Ishikawa (cell line): ENCODE data around the gene STX18.
A peak's percentile ranks its signal among the peaks of the same experiment; 100 is the strongest.

ENCODE experiments used
- CEBPB ChIP-seq: IDR thresholded peaks from 2 replicates; pipeline ENCODE4 v1.6.1; 2012
- CREB1 ChIP-seq: IDR thresholded peaks from 2 replicates; pipeline ENCODE4 v1.6.1; 2012; ENCODE audit warnings: low read depth
- EGR1 ChIP-seq: IDR thresholded peaks from 2 replicates; pipeline ENCODE4 v1.6.1; 2012
- EP300 ChIP-seq: IDR thresholded peaks from 2 replicates; pipeline ENCODE4 v1.6.1; 2012; ENCODE audit warnings: borderline replicate concordance
- FOXM1 ChIP-seq: IDR thresholded peaks from 2 replicates; pipeline ENCODE4 v1.6.1; 2012; ENCODE audit warnings: low read depth, borderline replicate concordance
- MAX ChIP-seq: IDR thresholded peaks from 2 replicates; pipeline ENCODE4 v1.6.1; 2012
- NFIC ChIP-seq: IDR thresholded peaks from 2 replicates; pipeline ENCODE4 v1.6.1; 2012
- RAD21 ChIP-seq: IDR thresholded peaks from 2 replicates; pipeline ENCODE4 v1.6.1; 2012; ENCODE audit warnings: low read depth
- TAF1 ChIP-seq: IDR thresholded peaks from 2 replicates; pipeline ENCODE4 v1.6.1; 2012; ENCODE audit warnings: low read depth, mild to moderate bottlenecking
- TCF12 ChIP-seq: IDR thresholded peaks from 2 replicates; pipeline ENCODE4 v1.6.1; 2012; ENCODE audit warnings: low read depth
- TEAD4 ChIP-seq: IDR thresholded peaks from 2 replicates; pipeline ENCODE4 v1.6.1; 2012
- YY1 ChIP-seq: IDR thresholded peaks from 2 replicates; pipeline ENCODE4 v1.6.1; 2012; ENCODE audit warnings: low read depth
- ZBTB7A ChIP-seq: IDR thresholded peaks from 2 replicates; pipeline ENCODE4 v1.6.1; 2012; ENCODE audit warnings: low read depth
- TF ChIP-seq, protein P1 (sequence below): IDR thresholded peaks from 2 replicates; pipeline ENCODE4 v1.6.1; 2012
- TF ChIP-seq, protein P2 (sequence below): IDR thresholded peaks from 2 replicates; pipeline ENCODE4 v1.6.1; 2012; ENCODE audit warnings: low read depth, mild to moderate bottlenecking

The STX18 gene

GRCh38 chr4:4529392-4529791 is 12.5 kb downstream of the STX18 start:
- no peak for TF ChIP-seq ZBTB7A
- TF ChIP-seq, protein P1, sequence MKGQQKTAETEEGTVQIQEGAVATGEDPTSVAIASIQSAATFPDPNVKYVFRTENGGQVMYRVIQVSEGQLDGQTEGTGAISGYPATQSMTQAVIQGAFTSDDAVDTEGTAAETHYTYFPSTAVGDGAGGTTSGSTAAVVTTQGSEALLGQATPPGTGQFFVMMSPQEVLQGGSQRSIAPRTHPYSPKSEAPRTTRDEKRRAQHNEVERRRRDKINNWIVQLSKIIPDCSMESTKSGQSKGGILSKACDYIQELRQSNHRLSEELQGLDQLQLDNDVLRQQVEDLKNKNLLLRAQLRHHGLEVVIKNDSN: no peak
- TF ChIP-seq, protein P2, sequence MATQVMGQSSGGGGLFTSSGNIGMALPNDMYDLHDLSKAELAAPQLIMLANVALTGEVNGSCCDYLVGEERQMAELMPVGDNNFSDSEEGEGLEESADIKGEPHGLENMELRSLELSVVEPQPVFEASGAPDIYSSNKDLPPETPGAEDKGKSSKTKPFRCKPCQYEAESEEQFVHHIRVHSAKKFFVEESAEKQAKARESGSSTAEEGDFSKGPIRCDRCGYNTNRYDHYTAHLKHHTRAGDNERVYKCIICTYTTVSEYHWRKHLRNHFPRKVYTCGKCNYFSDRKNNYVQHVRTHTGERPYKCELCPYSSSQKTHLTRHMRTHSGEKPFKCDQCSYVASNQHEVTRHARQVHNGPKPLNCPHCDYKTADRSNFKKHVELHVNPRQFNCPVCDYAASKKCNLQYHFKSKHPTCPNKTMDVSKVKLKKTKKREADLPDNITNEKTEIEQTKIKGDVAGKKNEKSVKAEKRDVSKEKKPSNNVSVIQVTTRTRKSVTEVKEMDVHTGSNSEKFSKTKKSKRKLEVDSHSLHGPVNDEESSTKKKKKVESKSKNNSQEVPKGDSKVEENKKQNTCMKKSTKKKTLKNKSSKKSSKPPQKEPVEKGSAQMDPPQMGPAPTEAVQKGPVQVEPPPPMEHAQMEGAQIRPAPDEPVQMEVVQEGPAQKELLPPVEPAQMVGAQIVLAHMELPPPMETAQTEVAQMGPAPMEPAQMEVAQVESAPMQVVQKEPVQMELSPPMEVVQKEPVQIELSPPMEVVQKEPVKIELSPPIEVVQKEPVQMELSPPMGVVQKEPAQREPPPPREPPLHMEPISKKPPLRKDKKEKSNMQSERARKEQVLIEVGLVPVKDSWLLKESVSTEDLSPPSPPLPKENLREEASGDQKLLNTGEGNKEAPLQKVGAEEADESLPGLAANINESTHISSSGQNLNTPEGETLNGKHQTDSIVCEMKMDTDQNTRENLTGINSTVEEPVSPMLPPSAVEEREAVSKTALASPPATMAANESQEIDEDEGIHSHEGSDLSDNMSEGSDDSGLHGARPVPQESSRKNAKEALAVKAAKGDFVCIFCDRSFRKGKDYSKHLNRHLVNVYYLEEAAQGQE: no peak
- no peak for TF ChIP-seq NFIC
- no peak for TF ChIP-seq TCF12
- TF ChIP-seq TEAD4: no peak
- no peak for TF ChIP-seq MAX
- TF ChIP-seq RAD21: no peak
- TF ChIP-seq EP300: no peak
- no peak for TF ChIP-seq TAF1
- TF ChIP-seq CREB1: no peak
- no peak for TF ChIP-seq CEBPB
- no peak for TF ChIP-seq FOXM1
- TF ChIP-seq YY1: no peak
- no peak for TF ChIP-seq EGR1

DNA sequence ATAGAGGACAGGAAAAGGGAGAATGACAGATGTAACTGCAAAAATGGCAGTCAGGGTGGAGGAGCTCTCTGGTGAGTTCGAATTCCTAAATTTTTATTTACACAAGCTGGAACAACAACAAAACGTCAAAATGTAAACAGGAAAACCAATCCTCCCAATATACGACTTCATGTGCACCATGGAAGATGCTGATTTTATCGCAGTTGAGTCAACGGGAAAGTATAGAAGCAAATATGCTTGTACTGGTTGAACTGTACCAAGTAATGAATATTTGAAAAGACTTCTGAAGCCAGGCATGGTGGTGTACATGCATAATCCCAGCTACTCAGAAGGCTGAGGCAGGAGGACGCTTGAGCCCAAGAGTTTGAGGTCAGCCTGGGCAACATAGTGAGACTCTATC is 15.4 kb downstream of the STX18 start:
- TF ChIP-seq, protein P1: no peak
- no peak for TF ChIP-seq EGR1
- TF ChIP-seq CEBPB: no peak
- TF ChIP-seq TAF1: no peak
- no peak for TF ChIP-seq CREB1
- no peak for TF ChIP-seq MAX
- no peak for TF ChIP-seq YY1
- TF ChIP-seq RAD21: no peak
- TF ChIP-seq, protein P2: no peak
- TF ChIP-seq NFIC: no peak
- no peak for TF ChIP-seq FOXM1
- TF ChIP-seq TCF12: no peak
- TF ChIP-seq EP300: no peak

- TF ChIP-seq ZBTB7A (no peak), CREB1 (no peak), EGR1 (no peak), TCF12 (peak; percentile 75), YY1 (no peak), RAD21 (peak; percentile 11; the same call in 1 of the 2 replicates), NFIC (no peak), EP300 (peak; percentile 63), MAX (peak; percentile 42), TAF1 (no peak), CEBPB (no peak), FOXM1 (peak; percentile 57; the same call in 1 of the 2 replicates), TEAD4 (no peak)
- TF ChIP-seq, protein P1: no peak
- TF ChIP-seq, protein P2: no peak
Measured at GRCh38 chr4:4524364-4524763, 17.5 kb downstream of the STX18 start.

DNA sequence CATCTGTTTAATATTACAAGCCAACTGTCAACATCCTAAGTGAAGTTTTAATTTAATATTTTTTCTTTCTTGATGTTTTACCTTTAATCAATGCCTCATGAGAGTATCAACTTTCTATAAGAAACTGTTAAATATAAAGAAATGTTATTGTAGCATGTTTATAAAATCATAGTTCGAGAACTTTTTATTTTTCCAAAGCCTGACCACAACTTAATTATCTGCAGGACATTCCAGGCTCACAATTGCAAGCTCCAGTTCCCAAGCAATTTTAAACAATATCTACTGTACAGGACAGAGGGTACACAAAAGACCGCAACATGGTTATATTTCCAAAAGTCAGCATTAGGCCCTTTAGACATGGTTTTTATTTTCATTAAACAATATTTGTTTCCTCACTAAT is 20.1 kb downstream of the STX18 start:
- TF ChIP-seq MAX (no peak), CEBPB (no peak), TAF1 (no peak), TEAD4 (no peak), FOXM1 (no peak), RAD21 (no peak), EGR1 (no peak), ZBTB7A (no peak), YY1 (no peak), CREB1 (no peak), TCF12 (no peak), NFIC (no peak), EP300 (no peak)
- TF ChIP-seq, protein P1: no peak
- TF ChIP-seq, protein P2: no peak
